Lower leg skin (tissue), 3 donors: ENCODE data around the gene DHRSX.

ENCODE experiments used
- CTCF ChIP-seq, 3 donors: fragments of 450-650 bp; IDR thresholded peaks; one replicate each; pipeline ENCODE4 v1.5.1; 2016; ENCODE audit warnings: antibody characterized with exemption in 3 of 3, mild to moderate bottlenecking in 3 of 3, moderate library complexity in 2 of 3
- POLR2A ChIP-seq, 2 donors: fragments of 450-650 bp; IDR thresholded peaks; one replicate each; pipeline ENCODE4 v1.6.1; 2016 to 2017; ENCODE audit warnings: antibody characterized with exemption in 2 of 2, mild to moderate bottlenecking in 1 of 2, moderate library complexity in 1 of 2

DNA sequence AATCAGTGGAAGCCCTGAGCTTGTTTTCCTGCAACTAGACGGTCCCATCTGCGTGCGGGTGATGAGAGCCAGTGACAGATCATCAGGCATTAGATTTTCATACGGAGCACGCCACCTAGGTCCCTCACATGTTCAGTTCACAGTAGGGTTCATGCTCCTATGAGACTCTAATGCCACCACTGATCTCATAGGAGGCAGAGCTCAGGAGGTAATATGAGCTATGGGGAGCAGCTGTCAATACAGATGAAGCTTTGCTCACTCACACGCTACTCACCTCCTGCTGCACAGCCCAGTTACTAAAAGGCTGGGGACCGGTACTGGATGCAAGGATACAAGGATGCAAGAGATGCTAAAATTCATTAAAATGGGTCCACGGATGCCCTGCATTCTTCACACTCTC, 61.2 kb downstream of the DHRSX start:
- TF ChIP-seq CTCF (IDR thresholded peaks at IDR 0.05) (no peak), POLR2A (IDR thresholded peaks at IDR 0.05) (no peak)
